GM19035 (cell line): ENCODE measurements around the gene FHOD3.
"Not testable (repeated sequence)": the region's sequence is repeated elsewhere in the genome, so short reads cannot be mapped to it uniquely, and the experiment has no call there.

Experiments used
- ATAC-seq: cut with Tn5 transposase; IDR thresholded peaks from one replicate; pipeline ENCODE4 v1.9.1; 2021; ENCODE audit not compliant: unreplicated experiment

FHOD3 gene

DNA sequence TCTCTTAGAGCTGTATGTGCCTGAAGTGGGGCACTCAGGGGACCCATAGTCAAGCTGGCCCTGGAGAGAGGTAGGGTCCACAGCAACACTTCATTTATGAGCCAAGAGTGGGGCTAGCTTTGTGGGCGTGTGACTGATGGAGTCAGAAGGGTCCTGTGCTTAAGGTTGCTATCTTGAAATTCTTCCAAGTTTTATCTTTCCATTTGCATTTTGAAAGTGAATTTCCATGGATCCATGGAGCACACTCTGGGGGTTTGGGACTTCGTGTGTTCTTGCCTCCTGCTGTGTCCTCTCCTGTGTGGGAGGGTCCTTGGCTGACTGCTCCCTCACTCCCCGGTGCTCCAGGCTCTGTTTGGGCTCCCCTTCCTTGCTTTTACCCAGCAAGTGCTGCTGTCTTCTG is 50.8 kb downstream of the FHOD3 start:
- ATAC-seq: no peak

DNA sequence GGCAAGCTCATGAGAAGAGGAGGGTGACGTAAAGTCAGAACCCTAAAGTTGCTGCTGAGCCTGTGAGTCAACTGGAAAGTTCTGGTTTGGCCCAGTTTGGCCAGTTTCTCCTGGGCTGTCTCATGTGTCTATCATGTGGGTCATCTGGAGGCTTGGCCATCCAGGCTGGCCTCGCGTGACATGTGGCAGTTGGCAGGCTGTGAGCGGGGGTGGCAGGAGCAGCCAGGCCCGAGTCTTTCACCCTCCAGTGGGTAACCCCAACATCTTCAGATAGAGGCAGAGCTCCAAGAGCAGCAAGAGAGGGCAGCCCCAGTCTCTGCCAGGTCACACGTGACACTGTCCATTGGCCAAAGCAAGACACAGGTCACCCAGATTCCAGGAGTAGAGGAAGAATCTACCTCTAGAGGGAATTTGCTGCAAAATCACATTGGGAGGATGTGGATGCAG is 51.5 kb downstream of the FHOD3 start:
- ATAC-seq: no peak

GRCh38 chr18:36349552-36349951 is 52.0 kb downstream of the FHOD3 start:
- no peak for ATAC-seq

DNA sequence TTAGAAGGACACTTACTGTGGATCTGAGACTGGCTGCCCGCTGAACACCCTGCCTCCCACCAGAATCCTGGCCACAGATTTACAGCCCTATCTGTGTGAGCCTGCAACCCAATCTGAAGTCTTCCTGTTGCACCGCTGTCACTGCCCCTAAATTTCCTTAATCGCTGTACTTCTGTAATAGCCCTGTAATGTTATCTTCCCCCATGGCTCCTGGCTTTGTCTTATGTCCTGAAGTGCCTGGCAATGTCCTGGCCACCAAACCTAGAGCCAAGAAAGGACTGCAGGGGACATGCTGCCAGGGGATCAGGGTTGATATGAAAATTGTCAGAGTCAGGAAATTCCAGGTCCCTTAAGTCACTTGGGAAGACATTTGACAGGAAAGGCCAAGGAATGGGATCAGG is 52.7 kb downstream of the FHOD3 start:
- no peak for ATAC-seq

DNA sequence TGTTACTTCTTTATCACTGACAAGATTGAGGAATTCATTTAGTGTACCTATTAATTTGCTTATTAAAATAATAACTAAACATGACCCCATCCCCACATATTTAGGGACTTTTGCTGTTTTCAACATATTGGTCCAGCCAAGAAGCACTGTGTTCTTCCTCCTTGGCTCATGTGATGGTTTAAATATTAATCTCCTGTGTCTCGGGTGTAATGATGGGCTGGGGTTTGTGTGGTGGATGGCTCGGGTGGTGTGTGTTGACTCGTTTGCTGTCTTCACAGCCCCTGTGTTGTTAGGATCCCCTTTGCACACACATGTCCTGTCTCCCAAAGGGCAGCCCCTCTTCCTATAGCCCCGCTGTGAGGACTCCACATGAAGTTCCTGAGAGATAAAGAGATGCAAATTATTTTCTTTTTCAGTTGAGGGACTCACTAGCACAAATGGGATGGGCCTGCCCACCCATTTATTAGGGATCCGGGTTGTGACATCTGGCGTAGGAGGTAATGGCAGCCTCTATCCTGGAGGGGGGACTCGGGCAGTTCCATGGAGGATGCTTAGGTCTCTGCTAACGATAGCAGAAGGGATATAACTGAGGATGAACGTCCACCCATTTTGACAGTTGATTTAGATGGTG is 53.4 kb downstream of the FHOD3 start:
- no peak for ATAC-seq

DNA sequence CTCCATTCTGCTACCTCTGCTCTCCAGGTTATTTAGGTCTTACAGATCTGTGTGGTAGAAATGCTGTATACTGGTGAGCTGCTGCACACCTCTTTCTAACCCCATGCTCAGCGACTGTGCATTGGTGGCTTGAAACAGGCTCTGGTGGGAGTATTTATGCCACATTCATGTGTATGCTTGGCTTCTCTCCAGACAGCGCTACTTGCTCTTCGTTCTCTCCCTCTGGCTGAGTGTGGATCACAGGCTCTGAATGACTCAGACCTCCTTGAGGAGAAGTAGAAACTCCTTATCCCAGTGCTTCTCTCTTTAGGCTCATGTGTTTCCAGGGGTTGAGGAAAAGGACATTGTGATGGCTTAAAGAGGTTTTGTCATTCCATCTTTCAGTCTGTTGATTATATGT is 54.9 kb downstream of the FHOD3 start:
- ATAC-seq: no peak

DNA sequence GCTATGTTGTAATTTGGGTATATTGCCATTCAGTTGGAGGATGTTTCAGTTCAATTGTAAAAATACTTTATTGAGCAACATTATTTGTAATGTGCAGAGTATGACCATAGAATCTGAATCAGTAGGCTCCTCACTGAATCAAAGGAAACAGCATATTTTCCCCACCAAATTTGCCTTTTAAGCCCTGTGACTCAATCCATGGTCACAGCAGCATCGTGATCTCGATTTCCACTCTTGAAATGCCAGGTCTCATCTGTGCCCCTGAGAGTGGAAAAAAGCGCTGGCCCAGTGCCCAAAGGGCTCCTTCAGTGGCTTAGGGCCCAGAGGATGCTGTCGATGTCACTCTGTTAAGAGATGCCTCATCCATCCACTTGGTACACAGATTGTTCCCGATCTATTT is 57.5 kb downstream of the FHOD3 start:
- no peak for ATAC-seq

DNA sequence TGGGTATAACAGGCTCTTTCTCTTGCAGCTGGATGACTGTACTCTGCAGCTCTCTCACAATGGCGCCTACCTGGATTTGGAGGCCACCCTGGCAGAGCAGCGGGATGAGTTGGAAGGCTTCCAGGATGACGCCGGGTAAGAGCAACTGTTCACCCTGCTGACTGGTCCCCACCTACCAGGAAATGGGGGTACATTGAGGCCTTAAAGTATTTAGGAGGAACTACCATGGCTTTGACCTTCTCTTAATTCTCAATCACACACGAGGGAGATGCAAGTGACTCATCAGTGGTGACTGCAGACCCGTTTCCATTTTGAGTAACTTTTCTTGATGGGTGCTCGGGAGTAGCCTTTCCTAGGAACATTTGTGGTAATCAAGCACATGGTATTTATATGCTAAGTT is 58.0 kb downstream of the FHOD3 start:
- no peak for ATAC-seq

GRCh38 chr18:36356741-36357140 is 59.2 kb downstream of the FHOD3 start:
- not testable (repeated sequence) for ATAC-seq

- ATAC-seq: no peak
Measured at GRCh38 chr18:36358141-36358540, 60.6 kb downstream of the FHOD3 start.

DNA sequence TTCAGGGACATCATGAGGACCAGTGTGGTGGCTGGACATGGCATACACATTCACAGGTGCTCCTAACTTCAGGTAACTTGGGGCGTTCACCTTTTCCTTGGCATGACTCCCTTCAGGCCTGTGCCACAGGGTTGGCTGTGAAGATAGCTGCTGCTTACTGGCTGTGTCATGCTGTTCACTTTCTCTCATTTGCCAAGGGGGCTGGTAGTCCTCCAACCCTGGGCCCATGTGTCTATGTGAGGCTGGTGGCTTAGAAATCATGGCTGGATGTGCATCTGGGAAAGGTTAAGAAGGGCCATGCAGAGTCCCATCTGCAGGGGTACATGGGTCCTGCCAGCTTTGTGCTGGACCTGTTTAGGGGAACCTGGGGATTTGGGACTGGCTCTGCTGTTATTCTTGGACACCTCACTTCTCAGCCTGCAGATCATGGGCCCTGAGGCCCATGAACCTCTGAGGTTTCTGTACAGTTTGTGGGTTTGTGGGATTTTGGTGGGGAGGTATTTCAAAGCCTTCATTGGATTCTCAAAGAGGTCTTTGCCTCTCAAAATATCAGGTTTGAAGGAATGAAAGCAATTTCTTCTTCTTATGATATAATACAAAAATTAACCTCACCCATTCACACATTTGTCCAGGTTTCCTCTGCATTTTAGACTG is 62.9 kb downstream of the FHOD3 start:
- ATAC-seq: no peak

- no peak for ATAC-seq
Measured at GRCh38 chr18:36364911-36365624, 67.6 kb downstream of the FHOD3 start.

DNA sequence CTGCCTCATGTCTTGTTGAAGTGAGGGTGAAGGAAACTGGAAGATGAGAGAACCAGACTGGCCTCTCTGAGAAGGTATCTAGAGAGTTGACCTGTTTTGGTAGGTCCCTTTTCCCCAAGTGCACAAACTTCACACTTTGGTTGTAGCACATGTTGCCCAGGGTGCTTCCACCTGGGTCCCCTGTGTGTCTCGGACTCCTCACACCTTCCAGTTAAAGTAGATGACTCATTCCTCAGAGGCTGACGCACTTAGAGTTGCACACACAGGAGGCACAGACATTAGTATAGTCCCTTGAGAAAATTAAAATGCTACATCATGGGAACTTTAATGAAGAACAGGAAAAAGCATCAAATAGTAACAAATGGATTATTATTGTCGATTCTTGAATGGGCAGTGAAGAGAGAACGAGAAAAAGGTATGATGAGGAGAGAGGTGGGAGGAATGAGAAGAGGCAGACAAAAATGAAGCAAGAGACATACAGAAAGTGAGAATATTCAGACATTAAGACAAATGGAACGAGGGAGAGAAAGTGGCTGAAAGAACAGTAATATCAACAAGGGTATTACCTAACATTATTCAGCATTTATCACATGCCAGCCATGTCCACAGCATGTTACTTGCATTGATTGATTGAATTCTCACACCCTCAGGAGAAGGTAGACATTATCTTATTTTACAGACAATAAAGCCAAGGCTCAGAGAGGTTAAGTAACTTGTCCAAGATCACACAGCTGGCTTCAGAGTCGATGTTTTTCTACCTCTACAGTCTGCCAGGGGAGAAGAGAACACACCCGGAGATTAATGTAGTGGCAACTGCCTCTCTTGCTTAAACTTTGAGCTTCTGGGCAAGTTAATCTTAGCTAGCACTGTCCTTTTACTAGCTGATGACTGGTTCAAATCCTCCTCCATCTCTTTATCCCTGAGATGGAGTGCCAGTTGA is 68.6 kb downstream of the FHOD3 start:
- peak; percentile 51 for ATAC-seq

GRCh38 chr18:36366994-36367839 is 69.7 kb downstream of the FHOD3 start:
- ATAC-seq: no peak

- no peak for ATAC-seq
Measured at GRCh38 chr18:36368889-36369288, 71.4 kb downstream of the FHOD3 start.

DNA sequence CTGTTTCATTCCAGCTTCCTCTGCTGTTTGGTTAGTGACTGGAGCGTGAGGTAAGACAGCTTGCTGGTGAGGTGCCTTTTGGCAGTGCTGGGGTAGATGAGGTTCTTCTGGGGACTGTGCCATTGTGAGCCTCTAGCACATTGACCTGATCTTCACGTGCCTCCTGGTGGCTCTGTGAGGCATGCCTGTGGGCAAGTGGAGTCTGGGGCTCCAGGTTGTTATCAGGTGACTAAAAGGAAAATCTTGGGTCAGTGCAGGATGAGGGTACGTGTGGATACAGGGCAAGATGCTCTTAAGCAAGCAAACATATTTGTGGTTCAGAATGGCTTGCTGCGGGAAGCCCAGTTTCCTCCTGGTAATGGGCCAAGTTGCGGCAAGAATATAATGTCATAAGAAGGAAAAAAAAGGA is 75.4 kb downstream of the FHOD3 start:
- no peak for ATAC-seq

- ATAC-seq: no peak
Measured at GRCh38 chr18:36374262-36374661, 76.7 kb downstream of the FHOD3 start.

DNA sequence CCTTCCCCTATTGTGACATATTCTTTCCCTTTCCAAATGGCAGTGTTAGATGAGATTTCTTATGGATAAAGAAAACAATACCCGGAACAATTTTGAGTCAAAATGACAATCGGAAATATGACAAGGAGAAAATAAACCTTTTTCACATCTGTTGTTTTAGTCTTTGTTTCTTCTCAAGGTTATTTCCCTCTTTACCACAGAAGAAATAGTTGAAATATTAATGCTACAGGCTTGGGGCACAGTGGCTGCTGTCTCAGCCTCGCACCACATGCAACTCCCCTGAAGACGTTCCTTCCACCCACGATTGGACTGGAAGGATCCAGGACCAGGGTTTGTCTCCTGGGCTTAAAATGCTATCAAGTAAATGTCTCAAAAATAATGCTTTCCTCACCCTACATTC is 77.6 kb downstream of the FHOD3 start:
- ATAC-seq: no peak

DNA sequence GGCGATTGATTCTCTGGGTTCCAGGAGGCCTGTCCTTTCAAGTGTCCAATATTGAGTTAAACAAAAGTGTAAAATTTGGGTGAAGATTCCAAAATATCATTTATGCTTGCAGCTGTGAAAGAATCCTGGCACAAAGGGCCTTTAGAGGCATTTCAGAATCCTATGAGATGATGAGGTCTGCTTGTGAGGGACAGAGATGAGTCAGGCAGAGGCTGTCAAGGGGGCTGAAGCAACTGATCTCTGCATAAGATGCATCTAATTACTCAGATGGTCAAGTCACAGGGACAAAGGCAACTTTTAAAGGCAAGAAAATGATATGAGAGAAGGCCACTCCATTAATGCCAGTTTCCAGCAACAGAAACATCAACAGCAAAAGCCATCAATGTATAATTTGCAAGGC is 78.8 kb downstream of the FHOD3 start:
- ATAC-seq: no peak

DNA sequence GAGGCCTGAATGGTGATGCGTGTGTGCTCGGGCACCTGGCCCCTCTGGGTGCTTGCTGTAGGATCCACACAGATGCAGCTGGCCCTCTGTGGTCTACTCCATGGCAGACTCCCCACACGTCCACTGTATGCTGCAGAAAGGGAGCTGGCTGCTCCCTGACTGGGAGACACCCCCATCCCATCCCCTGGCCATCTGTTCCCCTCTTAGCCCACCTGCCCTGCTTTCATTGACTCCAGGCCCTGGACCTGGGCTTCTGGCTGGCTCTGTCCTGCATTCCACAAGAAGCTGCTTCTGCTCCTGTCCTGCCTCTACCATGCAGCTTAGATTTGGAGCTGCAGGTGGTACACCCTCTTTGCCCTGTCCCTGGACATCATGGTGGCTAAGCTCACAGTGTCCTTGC is 80.1 kb downstream of the FHOD3 start:
- no peak for ATAC-seq
